Middle frontal gyrus (tissue), 1 donor: Measurements from ENCODE around the gene IL4R.
"Not testable (repeated sequence)": the region's sequence is repeated elsewhere in the genome, so short reads cannot be mapped to it uniquely, and the experiment has no call there.

Source experiments
- DNase-seq: peaks from one replicate; pipeline ENCODE4 v3.0.0-alpha.2; 2015; ENCODE audit warnings: low spot score; ENCODE audit errors: extremely low spot score

IL4R gene

DNA sequence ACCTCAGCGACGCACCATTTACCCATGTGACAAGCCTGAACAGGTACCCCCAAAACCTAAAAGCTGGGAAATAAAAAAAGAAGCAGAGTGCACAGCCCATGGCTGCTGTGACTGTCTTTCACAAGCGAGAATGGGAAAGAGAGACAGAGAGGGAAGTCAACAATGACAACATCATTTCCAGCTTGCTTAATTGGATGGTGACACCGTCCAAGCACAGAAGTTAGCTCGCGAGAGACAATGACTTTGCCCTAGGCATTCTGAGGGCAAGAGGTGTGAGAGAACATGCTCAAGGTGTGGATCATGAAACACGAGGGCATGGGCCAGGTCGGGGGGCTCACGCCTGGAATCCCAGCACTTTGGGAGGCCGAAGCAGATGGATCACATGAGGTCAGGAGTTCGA lies 25.9 kb upstream of the IL4R start:
- no peak for DNase-seq

DNA sequence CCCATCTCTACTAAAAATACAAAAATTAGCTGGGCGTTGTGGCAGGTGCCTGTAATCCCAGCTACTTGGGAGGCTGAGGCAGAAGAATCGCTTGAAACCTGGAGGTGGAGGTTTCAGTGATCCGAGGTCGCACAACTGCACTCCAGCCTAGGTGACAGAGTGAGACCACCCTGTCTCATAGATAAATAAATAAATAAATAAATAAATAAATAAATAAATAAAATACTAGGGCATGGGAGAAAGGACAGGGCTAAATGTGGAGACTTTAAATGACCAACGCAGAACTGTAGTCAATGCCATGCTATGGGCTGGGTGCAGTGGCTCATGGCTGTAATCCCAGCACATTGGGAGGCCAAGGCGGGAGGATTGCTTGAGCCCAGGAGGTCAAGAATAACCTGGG lies 25.5 kb upstream of the IL4R start:
- not testable (repeated sequence) for DNase-seq

DNA sequence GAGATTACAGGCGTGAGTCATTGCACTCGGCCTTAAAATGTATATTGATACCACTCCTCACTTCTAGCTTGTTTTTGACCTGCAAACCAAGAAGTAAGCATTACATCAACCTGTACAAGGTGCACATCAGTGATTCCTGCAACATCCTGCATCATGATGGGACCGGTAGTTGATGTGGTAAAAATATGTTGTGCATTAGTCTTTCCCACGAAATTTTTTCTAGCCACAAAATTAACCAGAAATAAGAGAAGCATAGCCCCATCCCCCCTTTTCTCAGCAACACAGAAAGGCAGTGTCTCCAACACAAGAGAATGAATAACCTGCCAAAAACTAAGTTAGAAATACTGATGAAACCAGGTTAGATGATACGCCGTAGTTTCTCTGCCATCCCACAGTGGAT lies 24.1 kb upstream of the IL4R start:
- no peak for DNase-seq

DNA sequence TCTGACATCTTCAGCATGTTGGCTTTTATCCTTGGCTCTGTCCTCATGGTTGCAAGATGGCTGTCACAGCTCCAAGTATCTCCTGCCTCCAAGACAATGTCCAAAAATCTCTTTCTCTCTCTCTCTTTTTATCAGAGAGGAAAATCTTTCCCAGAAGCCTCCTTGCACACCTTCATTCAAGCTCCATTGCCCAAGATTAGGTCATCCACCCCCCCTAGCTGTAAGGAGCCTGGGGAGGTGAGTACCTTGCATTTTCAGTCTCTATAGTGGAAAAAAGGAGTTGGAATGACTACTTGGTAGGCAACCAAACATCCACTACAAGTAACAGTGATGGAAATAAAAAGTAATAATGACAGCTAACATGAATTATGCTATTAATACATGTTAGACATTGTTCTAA lies 23.2 kb upstream of the IL4R start:
- DNase-seq: no peak

DNA sequence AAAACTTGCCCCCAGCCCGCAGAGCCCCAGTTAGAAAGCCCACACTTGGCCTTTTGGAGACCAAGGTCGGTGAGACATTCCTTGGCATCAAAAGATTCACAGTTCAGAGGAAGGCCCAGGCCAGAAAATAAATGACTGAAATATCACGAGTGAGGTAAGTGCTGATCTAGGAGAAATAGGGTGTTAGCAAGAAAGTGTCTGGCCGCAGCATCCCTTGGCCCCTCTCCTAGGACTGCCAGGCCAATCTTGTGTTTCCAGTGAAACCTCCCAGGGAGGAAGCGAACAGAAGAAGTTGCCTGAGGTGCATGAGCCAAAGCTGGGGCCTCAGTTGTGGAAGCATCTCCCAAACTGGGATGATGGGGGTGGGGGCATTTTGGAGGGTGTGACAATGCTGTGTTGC lies 22.7 kb upstream of the IL4R start:
- DNase-seq: no peak

DNA sequence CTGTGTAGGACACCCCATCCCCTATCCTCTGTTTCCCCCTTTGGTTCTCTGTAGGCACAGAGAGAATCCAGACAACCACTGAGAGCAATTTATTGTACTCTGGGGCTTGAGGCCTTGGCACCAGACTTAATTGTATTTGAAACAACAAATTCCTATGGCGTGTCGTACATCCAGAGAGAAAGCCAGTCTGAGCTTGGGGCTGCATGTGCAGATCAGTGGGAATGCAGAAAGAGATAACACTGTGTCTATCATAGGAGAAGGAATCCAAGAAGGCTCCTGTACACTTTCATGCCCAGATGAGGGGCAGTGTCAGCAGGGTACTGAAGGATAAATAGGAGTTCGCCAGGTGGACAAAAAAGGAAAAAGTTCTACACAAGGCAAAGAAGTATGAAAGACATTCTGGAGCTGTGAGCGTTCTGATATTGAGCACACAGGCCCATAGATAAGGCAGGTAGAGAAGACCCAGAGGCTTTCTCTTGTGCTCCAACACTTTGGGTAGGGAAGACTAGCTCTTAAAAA lies 22.0 kb upstream of the IL4R start:
- no peak for DNase-seq

DNA sequence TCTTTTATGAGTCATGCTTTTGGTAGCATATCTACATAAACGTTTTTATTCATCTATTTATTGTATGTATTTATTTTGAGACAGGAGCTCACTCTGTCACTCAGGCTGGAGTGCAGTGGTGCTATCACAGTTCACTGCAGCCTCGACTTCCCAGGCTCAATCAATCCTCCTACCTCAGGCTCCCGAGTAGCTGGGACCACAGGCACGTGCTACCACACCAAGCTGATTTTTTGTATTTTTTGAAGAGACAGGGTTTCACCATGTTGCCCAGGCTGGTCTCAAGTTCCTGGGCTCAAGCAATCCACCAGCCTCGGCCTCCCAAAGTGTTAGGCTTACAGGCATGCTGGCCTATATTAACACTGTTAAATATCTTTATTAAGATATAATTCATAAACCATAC lies 20.4 kb upstream of the IL4R start:
- no peak for DNase-seq

DNA sequence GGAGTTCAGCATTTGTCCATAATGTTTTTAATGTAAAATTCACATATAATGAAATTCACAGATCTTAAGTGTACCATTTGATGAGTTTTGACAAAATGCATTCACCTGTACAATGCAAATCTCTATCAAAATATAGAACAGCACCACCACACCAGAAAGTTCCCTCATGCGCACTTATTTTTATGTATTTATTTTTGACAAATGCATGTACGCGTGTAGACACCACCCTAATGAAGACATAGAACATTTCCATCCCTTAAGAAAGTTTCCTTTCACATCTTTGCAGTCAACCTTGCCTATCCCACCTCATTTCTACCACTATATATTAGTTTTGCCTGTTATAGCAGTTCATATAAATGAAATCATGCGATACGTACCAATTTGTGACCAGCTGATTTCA lies 15.6 kb upstream of the IL4R start:
- DNase-seq: no peak

DNA sequence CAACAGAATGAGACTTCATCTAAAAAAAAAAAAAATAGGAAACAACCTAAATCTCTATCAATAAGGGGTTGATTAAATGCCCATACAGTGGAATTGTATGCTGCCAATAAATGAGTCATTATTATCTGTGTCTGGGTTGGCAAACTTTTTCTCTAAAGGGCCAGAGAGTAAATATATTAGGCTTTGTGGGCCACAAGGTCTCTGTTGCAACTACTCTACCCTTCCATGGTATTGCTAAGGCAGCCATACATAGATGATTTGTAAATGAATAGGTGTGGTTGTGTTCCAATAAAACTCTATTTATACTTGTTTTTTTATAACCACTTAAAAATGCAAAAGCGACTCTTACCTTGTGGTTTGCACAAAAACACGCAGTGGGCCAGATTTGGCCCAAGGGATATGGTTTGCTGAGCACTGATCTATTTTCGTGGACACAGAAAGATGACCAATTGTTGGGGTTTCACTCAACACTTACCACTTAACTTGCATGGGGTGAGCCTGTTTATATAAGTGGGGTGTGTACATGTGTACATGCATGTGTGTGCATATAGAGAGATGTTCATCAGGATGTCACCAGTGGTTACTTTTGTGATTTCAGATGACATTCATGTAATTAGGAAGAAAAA lies 12.4 kb upstream of the IL4R start:
- no peak for DNase-seq

DNA sequence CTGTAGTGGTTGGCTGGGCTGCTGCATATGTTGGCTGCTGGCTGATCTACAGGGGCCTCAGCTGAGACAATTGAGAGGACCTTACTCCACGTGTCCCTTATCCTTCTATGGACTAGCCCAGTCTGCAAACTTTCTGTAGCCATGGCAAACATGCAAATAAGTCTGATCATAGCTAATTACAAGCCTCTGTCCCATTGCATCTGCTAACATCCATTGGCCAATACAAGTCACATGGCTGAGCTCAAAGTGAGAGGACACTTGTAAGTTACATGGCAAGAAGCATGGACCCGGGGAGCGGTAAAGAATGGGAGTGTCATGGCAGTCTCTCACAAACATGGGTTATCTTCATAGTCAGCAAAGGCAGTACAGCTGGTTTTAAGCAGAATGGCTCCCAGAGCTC lies 11.6 kb upstream of the IL4R start:
- no peak for DNase-seq

DNA sequence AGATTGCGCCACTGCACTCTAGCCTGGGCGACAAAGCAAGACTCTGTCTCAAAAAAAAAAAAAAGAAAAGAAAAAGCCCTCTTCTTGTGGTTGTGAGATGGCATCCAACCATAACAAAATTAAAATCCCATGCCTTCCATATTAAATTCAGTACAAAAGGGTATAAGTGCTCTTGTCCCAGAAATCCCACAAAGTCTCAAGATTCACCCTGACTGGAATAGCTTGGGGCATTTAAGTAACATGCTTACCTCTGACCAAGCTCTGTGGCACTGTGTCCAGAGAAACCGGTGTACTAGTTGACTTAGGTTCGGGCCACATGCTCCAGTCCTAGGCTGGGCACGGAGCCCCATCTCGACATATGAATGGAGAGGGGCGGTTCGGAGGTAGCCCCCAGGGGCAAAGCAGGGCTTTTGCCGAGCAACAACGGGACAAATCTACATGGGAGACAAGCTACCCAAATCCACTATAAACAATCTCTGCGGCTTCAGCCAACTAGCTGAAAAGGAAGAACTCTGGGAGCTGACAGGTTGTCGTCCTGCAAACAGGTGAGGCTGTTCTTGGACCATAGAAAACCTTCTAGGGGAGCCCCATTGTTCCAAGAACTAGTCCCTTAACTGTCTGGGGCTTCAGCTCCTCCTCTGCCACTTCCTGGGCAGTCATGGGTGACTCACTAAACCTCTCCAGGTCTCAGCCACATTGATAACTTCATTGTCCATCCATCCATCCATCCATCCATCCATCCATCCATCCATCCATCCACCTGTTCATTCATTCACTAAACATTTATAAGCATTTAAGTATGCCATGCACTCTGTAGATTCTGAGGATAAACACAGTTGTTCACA lies 10.3 kb upstream of the IL4R start:
- DNase-seq: no peak

DNA sequence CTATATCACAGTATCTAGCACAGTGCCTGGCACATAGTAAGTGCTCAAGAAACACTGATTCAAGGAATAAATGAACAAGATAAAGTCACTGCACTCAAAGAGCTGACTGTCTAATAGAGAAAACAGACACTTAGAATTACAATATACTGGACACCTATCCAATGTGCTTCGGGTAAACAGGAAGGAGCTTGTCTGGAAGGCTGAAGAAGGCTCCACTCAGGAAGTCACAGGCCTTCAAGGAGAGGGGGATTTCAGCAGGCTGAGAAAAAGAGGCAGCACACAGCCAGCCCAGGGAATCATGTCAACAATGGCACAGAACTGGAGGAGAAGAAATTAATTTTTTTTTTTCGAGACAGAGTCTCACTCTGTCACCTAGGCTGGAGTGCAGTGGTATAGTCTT lies 9.7 kb upstream of the IL4R start:
- no peak for DNase-seq

DNA sequence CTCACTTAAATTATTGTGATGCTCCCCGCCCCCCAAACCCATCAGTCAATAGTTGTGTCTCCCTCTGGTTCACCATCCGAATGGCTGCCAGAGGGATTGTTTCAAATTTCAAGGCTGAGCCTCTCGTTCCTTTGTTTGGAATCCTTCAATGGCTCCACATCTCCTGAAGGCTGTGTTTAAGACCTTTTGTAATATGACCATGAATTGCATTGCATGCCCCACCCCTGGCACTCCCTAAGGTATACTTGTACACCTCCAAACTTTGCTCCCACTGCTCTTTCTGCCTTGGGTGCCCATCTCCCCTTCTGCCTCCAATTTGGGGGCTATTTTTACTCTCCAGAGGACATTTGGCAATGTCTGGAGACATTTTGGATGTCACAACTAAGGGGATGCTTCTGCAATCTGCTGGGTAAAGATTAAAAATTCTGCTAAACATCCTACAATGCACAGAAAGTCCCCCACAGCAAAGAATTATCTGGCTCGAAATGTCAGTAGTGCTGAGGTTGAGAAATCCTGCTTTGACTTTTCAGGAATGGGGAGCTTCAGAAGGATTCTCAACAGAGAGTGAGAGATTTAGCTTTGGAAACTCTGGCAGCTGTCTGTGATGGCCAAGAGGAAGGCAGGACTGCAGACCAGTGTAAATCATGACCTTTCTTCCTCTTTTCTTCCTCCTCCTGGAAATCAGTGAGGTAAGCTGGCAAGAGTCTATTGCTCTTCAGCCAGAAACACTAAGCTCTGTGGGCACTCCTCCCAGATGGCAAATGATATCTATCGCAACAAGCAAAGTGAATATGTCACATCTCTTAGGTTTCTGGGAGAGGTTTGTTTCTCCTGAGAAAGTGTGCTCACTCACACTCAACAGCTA lies 8.7 kb upstream of the IL4R start:
- no peak for DNase-seq

DNA sequence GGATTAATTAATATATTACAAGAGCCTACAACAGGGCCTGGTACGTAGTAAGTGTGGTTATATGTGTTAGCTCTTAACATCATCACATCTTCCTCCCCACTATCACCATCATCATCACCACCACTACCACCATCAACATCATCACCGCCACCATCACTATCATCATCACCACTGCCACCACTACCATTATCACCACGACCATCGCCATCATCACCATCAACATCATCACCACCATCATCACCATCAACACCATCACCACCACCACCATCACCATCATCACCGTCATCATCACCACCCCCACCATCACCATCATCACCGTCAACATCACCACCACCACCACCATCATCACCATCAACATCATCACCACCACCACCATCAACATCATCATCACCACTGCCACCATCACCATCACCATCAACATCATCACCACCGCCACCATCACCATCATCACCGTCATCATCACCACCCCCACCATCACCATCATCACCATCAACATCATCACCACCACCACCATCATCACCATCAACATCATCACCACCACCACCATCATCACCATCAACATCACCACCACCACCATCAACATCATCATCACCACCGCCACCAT lies 7.8 kb upstream of the IL4R start:
- DNase-seq: no peak

DNA sequence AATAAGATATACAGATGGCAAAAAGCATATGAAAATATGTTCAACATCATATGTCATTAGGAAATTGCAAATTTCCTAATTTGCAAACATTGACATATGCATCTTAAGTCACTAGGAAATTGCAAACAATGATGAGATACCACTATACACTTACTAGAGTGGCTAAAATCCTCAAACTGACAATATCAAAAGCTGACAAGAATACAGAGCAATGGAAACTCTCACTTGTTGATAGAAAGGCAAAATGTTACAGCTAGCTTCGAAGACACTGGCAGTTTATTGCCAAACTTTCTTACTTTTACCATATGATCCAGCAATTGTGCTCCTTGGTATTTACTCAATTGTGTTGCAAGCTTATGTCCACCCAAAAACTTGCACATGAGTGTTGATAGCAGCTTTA lies 5.0 kb upstream of the IL4R start:
- no peak for DNase-seq

DNA sequence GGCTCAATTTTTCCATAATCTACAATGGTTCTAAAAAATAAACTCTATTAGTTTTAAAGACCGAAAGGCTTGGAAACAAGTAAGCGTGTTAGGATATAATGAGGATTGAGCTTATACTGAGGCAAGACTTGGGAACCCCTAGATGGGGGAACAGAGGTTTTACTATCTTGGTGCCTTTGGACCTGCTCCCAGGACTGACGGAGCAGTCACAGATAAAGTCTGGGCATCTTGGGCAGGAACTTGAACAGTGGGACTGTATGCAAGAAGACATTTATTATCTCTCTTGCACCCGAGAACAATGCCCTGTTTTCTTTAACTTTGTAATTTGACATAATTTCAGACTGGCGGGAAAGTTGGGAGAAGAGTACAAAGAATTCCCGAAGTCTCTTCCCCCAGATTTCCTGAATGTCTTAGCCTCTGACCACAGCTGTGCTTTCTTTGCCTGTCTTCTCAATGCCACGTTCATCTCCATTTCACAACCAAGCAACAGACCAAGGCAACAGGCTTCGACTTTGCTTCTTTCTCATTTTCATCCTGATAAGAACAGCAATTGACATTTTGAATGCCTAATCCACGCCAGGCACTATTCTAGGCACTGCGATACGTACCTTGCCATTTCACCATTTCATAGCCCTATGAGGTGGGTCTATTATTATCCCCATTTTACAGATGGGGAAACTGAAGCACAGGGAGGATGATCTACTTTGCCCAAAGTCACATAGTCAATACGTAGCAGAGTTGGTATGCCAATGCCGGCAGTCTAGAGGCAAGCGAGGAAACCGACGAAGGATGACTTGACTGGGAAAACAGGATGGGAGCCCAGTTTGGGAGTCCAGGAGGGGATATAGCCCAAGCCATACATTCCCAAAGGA lies 3.0 kb upstream of the IL4R start:
- DNase-seq: no peak

DNA sequence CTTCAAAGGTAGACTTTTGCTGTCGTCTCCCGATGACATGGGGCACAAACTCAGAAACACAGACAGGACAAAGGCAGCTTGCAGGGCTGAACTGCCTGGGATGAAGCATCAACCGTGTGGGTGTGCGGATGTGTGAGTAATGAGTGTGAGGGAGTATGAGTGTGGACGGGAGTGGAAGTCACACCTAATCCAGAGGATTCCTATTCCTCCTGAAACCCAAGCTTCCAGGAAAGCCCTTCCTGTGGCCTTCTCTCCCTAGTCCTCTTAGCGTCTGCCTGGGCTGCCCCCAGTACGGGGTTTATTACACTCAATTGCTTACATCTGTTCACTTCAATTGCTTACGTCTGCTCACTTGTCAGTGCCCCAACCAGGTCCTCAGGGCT lies 2.3 kb upstream of the IL4R start:
- no peak for DNase-seq

DNA sequence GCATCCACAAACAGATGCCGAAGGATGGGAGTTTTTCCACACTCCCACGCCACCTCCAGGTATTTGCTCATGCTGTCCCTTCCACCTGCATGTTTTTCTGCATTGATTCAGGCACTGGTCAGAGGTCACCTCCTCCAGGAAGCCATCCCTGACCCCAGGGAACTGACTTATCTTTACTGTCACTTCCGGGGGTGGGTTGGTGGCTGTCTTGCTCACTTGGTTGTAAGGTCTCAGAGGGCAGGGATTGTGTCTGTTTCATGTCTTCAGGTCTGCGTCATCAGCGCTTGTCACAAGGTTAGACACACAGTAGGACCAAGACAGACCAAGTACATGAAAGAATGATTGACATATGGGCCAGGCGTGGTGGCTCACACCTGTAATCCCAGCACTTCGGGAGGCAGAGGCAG lies 1.9 kb upstream of the IL4R start:
- no peak for DNase-seq

DNA sequence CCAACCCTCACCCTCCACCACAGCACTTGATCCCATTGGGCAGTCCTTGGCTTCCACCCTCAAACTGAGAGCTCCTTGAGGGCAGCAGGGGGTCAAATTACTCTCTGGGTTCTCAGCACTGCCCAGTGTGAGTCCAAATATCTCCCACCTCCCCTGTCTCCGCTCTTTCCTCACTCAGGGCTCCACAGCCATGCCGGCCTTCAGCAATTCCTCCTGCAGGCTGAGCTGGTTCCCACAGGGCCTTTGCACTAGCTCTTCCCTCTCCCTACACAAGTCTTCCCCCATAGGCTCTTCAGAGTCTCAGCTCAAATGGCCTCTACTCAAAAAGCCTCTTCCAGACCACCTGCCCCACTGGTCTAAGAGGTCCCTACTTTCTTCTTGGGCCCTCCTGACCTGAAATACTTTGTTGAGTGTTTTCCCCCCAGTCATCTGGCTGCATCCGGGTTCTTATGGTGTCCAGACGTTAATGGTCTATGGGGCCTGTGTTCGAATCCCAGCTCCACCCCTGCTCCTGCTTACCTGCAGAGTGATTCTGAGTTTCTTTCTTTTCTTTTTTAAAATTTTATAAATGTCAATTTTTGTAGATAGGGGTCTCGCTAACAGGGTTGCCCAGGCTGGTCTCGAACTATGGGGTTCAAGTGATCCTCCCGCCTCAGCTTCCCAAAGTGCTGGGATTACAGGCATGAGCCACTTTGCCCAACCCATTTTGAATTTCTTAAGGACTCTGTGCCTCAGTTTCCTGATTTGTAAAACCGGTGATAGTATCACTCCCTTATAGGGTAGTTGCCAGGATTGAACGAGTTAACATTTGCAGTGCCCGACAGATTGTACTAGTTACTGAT lies 973 bp upstream of the IL4R start:
- no peak for DNase-seq
